HepG2 (cell line): Measurements from ENCODE around the gene POPDC2.

Experiments used
- EP300 ChIP-seq, 3 experiments: sonication (generic) in 1 of 3; formaldehyde crosslinking in 1 of 3; IDR thresholded peaks; 2 replicates each; pipeline versions ENCODE4 v1.5.1 to v1.6.1; 2011 to 2020; ENCODE audit warnings: low read depth in 2 of 3, low read length in 2 of 3, borderline replicate concordance in 1 of 3, improper control_type of control experiment in 1 of 3, mild to moderate bottlenecking in 1 of 3, missing genetic modification reagents in 1 of 3, moderate library complexity in 1 of 3
- GABPA ChIP-seq, 2 experiments: IDR thresholded peaks; 2 replicates each; pipeline ENCODE4 v1.6.1; 2011 to 2016; ENCODE audit warnings: low read depth in 2 of 2, low read length in 1 of 2, missing biosample characterization in 1 of 2, missing genetic modification characterization in 1 of 2
- JUNB ChIP-seq: sonication (generic); formaldehyde crosslinking; IDR thresholded peaks from 2 replicates; pipeline ENCODE4 v1.8.0; 2022; ENCODE audit warnings: missing genetic modification reagents, mild to moderate bottlenecking, borderline replicate concordance
- MAFG ChIP-seq: sonication (generic); formaldehyde crosslinking; IDR thresholded peaks from 2 replicates; pipeline ENCODE4 v1.5.1; 2020; ENCODE audit warnings: mild to moderate bottlenecking, missing genetic modification reagents
- POLR2A ChIP-seq, 2 experiments: IDR thresholded peaks; 2 replicates each; pipeline ENCODE4 v1.6.1; 2011; ENCODE audit warnings: low read depth in 2 of 2, low read length in 2 of 2, mild to moderate bottlenecking in 1 of 2, moderate library complexity in 1 of 2; ENCODE audit not compliant: insufficient read depth in 1 of 2
- POLR2AphosphoS5 ChIP-seq: IDR thresholded peaks from 2 replicates; pipeline ENCODE4 v1.6.1; 2012; ENCODE audit warnings: low read depth, low read length
- YY1 ChIP-seq: IDR thresholded peaks from 2 replicates; pipeline ENCODE4 v1.6.1; 2011; ENCODE audit warnings: low read length, low read depth, moderate library complexity, mild to moderate bottlenecking; ENCODE audit not compliant: insufficient read depth, insufficient replicate concordance
- ZFP62 ChIP-seq: sonication (generic); formaldehyde crosslinking; IDR thresholded peaks from 2 replicates; pipeline ENCODE4 v1.4.0; 2020; ENCODE audit warnings: missing genetic modification reagents
- TF ChIP-seq, protein P1 (sequence below): sonication (generic); formaldehyde crosslinking; IDR thresholded peaks from 2 replicates; pipeline ENCODE4 v1.5.0; 2020; ENCODE audit warnings: mild to moderate bottlenecking, missing genetic modification reagents, moderate library complexity
- TF ChIP-seq, protein P2 (sequence below): sonication (generic); formaldehyde crosslinking; IDR thresholded peaks from 2 replicates; pipeline ENCODE4 v1.5.1; 2020; ENCODE audit warnings: mild to moderate bottlenecking, missing genetic modification reagents, moderate library complexity
- TF ChIP-seq, protein P3 (sequence below): sonication (generic); formaldehyde crosslinking; IDR thresholded peaks from 2 replicates; pipeline ENCODE4 v1.4.0; 2020; ENCODE audit warnings: missing genetic modification reagents
- TF ChIP-seq, protein P4 (sequence below): sonication (generic); formaldehyde crosslinking; IDR thresholded peaks from 2 replicates; pipeline ENCODE4 v1.4.0; 2020; ENCODE audit warnings: missing genetic modification reagents

DNA sequence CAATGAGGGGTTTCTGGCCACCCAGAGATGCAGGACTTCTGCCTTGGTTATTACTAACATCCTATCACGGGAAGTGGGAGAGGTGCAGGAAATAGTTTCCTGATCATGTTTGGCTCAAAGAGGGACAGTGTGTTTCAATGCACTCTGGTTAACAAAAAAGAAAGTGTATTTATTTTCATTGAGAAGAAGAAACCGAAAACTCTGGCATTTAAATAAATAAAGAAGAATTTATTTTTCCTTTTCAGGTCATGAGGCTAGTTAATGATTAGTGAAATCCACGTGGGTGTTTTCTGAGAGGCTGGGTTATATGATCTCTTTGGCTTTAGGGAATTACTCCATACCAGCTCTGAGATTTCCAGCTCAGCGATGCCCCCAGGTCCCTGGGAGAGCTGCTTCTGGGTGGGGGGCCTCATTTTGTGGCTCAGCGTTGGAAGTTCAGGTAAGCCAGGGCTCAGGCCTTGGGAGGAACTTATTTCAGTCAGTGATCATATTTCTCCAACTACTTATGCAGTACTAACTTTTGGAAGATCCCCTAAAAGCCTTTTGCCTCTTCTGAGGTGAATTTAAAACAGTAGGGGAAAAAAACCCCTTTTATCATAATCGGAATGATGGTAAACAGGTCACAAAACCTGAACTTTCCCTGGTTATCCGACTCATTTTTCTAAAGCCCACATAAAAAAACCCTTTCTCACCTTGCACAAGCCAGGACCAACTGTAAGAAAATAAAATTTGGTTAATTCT is 62.7 kb downstream of the POPDC2 start, which contains the start of gene PLA1A:
- no peak for TF ChIP-seq JUNB (CRISPR knock-in tag)
- TF ChIP-seq, protein P1, sequence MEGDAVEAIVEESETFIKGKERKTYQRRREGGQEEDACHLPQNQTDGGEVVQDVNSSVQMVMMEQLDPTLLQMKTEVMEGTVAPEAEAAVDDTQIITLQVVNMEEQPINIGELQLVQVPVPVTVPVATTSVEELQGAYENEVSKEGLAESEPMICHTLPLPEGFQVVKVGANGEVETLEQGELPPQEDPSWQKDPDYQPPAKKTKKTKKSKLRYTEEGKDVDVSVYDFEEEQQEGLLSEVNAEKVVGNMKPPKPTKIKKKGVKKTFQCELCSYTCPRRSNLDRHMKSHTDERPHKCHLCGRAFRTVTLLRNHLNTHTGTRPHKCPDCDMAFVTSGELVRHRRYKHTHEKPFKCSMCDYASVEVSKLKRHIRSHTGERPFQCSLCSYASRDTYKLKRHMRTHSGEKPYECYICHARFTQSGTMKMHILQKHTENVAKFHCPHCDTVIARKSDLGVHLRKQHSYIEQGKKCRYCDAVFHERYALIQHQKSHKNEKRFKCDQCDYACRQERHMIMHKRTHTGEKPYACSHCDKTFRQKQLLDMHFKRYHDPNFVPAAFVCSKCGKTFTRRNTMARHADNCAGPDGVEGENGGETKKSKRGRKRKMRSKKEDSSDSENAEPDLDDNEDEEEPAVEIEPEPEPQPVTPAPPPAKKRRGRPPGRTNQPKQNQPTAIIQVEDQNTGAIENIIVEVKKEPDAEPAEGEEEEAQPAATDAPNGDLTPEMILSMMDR (CRISPR knock-in tag): no peak
- no peak for TF ChIP-seq YY1
- no peak for TF ChIP-seq POLR2AphosphoS5
- TF ChIP-seq MAFG (CRISPR knock-in tag): no peak
- TF ChIP-seq GABPA (IDR thresholded peaks at IDR 0.05; ENCODE audit: low read depth, low read length): no peak
- TF ChIP-seq GABPA (CRISPR knock-in tag; IDR thresholded peaks at IDR 0.05; ENCODE audit: low read depth): no peak
- TF ChIP-seq, protein P2, sequence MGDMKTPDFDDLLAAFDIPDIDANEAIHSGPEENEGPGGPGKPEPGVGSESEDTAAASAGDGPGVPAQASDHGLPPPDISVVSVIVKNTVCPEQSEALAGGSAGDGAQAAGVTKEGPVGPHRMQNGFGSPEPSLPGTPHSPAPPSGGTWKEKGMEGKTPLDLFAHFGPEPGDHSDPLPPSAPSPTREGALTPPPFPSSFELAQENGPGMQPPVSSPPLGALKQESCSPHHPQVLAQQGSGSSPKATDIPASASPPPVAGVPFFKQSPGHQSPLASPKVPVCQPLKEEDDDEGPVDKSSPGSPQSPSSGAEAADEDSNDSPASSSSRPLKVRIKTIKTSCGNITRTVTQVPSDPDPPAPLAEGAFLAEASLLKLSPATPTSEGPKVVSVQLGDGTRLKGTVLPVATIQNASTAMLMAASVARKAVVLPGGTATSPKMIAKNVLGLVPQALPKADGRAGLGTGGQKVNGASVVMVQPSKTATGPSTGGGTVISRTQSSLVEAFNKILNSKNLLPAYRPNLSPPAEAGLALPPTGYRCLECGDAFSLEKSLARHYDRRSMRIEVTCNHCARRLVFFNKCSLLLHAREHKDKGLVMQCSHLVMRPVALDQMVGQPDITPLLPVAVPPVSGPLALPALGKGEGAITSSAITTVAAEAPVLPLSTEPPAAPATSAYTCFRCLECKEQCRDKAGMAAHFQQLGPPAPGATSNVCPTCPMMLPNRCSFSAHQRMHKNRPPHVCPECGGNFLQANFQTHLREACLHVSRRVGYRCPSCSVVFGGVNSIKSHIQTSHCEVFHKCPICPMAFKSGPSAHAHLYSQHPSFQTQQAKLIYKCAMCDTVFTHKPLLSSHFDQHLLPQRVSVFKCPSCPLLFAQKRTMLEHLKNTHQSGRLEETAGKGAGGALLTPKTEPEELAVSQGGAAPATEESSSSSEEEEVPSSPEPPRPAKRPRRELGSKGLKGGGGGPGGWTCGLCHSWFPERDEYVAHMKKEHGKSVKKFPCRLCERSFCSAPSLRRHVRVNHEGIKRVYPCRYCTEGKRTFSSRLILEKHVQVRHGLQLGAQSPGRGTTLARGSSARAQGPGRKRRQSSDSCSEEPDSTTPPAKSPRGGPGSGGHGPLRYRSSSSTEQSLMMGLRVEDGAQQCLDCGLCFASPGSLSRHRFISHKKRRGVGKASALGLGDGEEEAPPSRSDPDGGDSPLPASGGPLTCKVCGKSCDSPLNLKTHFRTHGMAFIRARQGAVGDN (CRISPR knock-in tag): no peak
- no peak for TF ChIP-seq POLR2A (IDR thresholded peaks at IDR 0.05; ENCODE audit: insufficient read depth in 1 of 2, low read depth in 2 of 2, low read length in 2 of 2)
- TF ChIP-seq EP300 (IDR thresholded peaks at IDR 0.05; ENCODE audit: low read depth in 2 of 2, low read length in 2 of 2): no peak
- no peak for TF ChIP-seq EP300 (CRISPR knock-in tag; IDR thresholded peaks at IDR 0.05; ENCODE audit: borderline replicate concordance)
- no peak for TF ChIP-seq ZFP62
- TF ChIP-seq, protein P3, sequence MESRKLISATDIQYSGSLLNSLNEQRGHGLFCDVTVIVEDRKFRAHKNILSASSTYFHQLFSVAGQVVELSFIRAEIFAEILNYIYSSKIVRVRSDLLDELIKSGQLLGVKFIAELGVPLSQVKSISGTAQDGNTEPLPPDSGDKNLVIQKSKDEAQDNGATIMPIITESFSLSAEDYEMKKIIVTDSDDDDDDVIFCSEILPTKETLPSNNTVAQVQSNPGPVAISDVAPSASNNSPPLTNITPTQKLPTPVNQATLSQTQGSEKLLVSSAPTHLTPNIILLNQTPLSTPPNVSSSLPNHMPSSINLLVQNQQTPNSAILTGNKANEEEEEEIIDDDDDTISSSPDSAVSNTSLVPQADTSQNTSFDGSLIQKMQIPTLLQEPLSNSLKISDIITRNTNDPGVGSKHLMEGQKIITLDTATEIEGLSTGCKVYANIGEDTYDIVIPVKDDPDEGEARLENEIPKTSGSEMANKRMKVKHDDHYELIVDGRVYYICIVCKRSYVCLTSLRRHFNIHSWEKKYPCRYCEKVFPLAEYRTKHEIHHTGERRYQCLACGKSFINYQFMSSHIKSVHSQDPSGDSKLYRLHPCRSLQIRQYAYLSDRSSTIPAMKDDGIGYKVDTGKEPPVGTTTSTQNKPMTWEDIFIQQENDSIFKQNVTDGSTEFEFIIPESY (CRISPR knock-in tag): no peak
- TF ChIP-seq, protein P4, sequence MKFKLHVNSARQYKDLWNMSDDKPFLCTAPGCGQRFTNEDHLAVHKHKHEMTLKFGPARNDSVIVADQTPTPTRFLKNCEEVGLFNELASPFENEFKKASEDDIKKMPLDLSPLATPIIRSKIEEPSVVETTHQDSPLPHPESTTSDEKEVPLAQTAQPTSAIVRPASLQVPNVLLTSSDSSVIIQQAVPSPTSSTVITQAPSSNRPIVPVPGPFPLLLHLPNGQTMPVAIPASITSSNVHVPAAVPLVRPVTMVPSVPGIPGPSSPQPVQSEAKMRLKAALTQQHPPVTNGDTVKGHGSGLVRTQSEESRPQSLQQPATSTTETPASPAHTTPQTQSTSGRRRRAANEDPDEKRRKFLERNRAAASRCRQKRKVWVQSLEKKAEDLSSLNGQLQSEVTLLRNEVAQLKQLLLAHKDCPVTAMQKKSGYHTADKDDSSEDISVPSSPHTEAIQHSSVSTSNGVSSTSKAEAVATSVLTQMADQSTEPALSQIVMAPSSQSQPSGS: no peak
